Karpas-422 (cell line): ENCODE data around the gene ZFP1. TPM values are rescaled to one million over a fixed set of nuclear protein-coding genes. Genes with fewer than 3 reads are reported as not detected.
"Not testable (repeated sequence)": the region's sequence is repeated elsewhere in the genome, so short reads cannot be mapped to it uniquely, and the experiment has no call there.

Experiments used
- DNase-seq: peaks from one replicate; pipeline ENCODE4 v3.0.0-alpha.2; 2015
- H2AFZ ChIP-seq: fragments of 200-600 bp; sonication (generic); 2 replicates; pipeline ENCODE4 v1.6.1; 2014; ENCODE audit warnings: antibody characterized with exemption, low read length, mixed read lengths
- H3K27ac ChIP-seq: fragments of 200-600 bp; sonication (generic); 2 replicates; pipeline ENCODE4 v1.5.1; 2014; ENCODE audit warnings: mild to moderate bottlenecking, low read length, moderate library complexity
- H3K27me3 ChIP-seq: fragments of 200-600 bp; sonication (generic); 2 replicates; pipeline ENCODE4 v1.6.1; 2014; ENCODE audit warnings: low read length, mixed read lengths
- H3K36me3 ChIP-seq: fragments of 200-600 bp; sonication (generic); 2 replicates; pipeline ENCODE4 v1.6.1; 2014; ENCODE audit warnings: low read length, mixed read lengths; ENCODE audit not compliant: insufficient read depth
- H3K4me1 ChIP-seq: fragments of 200-600 bp; sonication (generic); 2 replicates; pipeline ENCODE4 v1.6.1; 2014; ENCODE audit warnings: mild to moderate bottlenecking, low read length, mixed read lengths
- H3K4me2 ChIP-seq: fragments of 200-600 bp; sonication (generic); 2 replicates; pipeline ENCODE4 v1.6.1; 2014; ENCODE audit warnings: low read length, low read depth, mild to moderate bottlenecking; ENCODE audit not compliant: poor library complexity, severe bottlenecking
- H3K4me3 ChIP-seq: fragments of 200-600 bp; sonication (generic); 2 replicates; pipeline ENCODE4 v1.5.1; 2014; ENCODE audit warnings: mild to moderate bottlenecking, antibody characterized with exemption, low read length, mixed read lengths
- H3K79me2 ChIP-seq: fragments of 200-600 bp; sonication (generic); 2 replicates; pipeline ENCODE4 v1.6.1; 2014; ENCODE audit warnings: mild to moderate bottlenecking, low read length, mixed read lengths
- H3K9ac ChIP-seq: fragments of 200-600 bp; sonication (generic); 2 replicates; pipeline ENCODE4 v1.6.0; 2014; ENCODE audit warnings: low read length
- H3K9me2 ChIP-seq: fragments of 200-600 bp; sonication (generic), shearing (Covaris generic); replicated peaks from 2 replicates; pipeline ENCODE4 v1.6.0; 2014; ENCODE audit warnings: mild to moderate bottlenecking, low read length, moderate library complexity; ENCODE audit not compliant: insufficient read depth
- H3K9me3 ChIP-seq: fragments of 300-700, 200-600 bp; sonication (generic); 2 replicates; pipeline ENCODE4 v1.6.1; 2014; ENCODE audit warnings: low read length, mixed read lengths
- H4K20me1 ChIP-seq: fragments of 200-600 bp; sonication (generic); 2 replicates; pipeline ENCODE4 v1.6.1; 2014; ENCODE audit warnings: mild to moderate bottlenecking, antibody characterized with exemption, low read length, low read depth; ENCODE audit not compliant: insufficient read depth
- total RNA-seq: library from RNA; depleted of rRNA; stranded (reverse); fragments of >200 nt; shearing (Covaris generic); gene quantifications from 2 replicates; pipeline ENCODE4 v1.2.3, GENCODE V29; 2014; ENCODE audit warnings: low replicate concordance

Gene ZFP1
- total RNA-seq, 1 experiment from 2014 or later, result 23.0 TPM

- no peaks in the 10 kb centered on the region for H3K27me3 ChIP-seq
- H3K27ac ChIP-seq, result no peak overlapping the region
- H3K9me2 ChIP-seq, result no peaks in the 10 kb centered on the region
- no peaks in the 10 kb centered on the region for H3K4me1 ChIP-seq
- H3K9me3 ChIP-seq, result peaks cover 10% of the 10 kb centered on the region
- no peak overlapping the region for H3K4me3 ChIP-seq
- H4K20me1 ChIP-seq, result no peaks in the 10 kb centered on the region
- H3K36me3 ChIP-seq, result no peaks in the 10 kb centered on the region
- no peak overlapping the region for H3K4me2 ChIP-seq
- DNase-seq, result no peak
- H2AFZ ChIP-seq, result no peak overlapping the region
- H3K9ac ChIP-seq, result no peak overlapping the region
- H3K79me2 ChIP-seq, result no peaks in the 10 kb centered on the region
Observed at GRCh38 chr16:75118943-75119539, 29.3 kb upstream of the ZFP1 start.

GRCh38 chr16:75120253-75120652, 28.1 kb upstream of the ZFP1 start:
- no peak overlapping the region for H3K27ac ChIP-seq
- DNase-seq, result no peak
- no peaks in the 10 kb centered on the region for H3K4me1 ChIP-seq
- H4K20me1 ChIP-seq, result no peaks in the 10 kb centered on the region
- no peak overlapping the region for H3K4me3 ChIP-seq
- H3K9me2 ChIP-seq, result no peaks in the 10 kb centered on the region
- H3K27me3 ChIP-seq, result no peaks in the 10 kb centered on the region
- peaks cover 10% of the 10 kb centered on the region for H3K9me3 ChIP-seq
- no peak overlapping the region for H3K9ac ChIP-seq
- no peak overlapping the region for H2AFZ ChIP-seq
- no peaks in the 10 kb centered on the region for H3K36me3 ChIP-seq
- no peaks in the 10 kb centered on the region for H3K79me2 ChIP-seq
- H3K4me2 ChIP-seq, result no peak overlapping the region

GRCh38 chr16:75121949-75122568, 26.3 kb upstream of the ZFP1 start:
- no peak overlapping the region for H2AFZ ChIP-seq
- H3K9me2 ChIP-seq, result no peaks in the 10 kb centered on the region
- no peak overlapping the region for H3K4me2 ChIP-seq
- H3K79me2 ChIP-seq, result no peaks in the 10 kb centered on the region
- H3K27ac ChIP-seq, result no peak overlapping the region
- H4K20me1 ChIP-seq, result no peaks in the 10 kb centered on the region
- no peak for DNase-seq
- no peaks in the 10 kb centered on the region for H3K27me3 ChIP-seq
- H3K9ac ChIP-seq, result no peak overlapping the region
- H3K4me3 ChIP-seq, result no peak overlapping the region
- peaks cover 10% of the 10 kb centered on the region for H3K9me3 ChIP-seq
- no peaks in the 10 kb centered on the region for H3K36me3 ChIP-seq
- no peaks in the 10 kb centered on the region for H3K4me1 ChIP-seq

- Histone ChIP-seq H3K9ac (no peak overlapping the region), H3K9me3 (peaks cover 10% of the 10 kb centered on the region), H3K27ac (no peak overlapping the region), H3K36me3 (no peaks in the 10 kb centered on the region), H3K79me2 (no peaks in the 10 kb centered on the region), H4K20me1 (no peaks in the 10 kb centered on the region), H3K4me1 (no peaks in the 10 kb centered on the region), H2AFZ (no peak overlapping the region), H3K4me2 (no peak overlapping the region), H3K9me2 (no peaks in the 10 kb centered on the region), H3K27me3 (no peaks in the 10 kb centered on the region), H3K4me3 (no peak overlapping the region)
- DNase-seq, result no peak
Observed at GRCh38 chr16:75122609-75123008, 25.7 kb upstream of the ZFP1 start.

GRCh38 chr16:75127713-75128415, 20.5 kb upstream of the ZFP1 start:
- H3K4me1 ChIP-seq, result no peaks in the 10 kb centered on the region
- H3K27me3 ChIP-seq, result no peaks in the 10 kb centered on the region; the same call in 1 of the 2 replicates
- H4K20me1 ChIP-seq, result no peaks in the 10 kb centered on the region
- no peak overlapping the region for H3K4me3 ChIP-seq
- no peak for DNase-seq
- H3K9ac ChIP-seq, result no peak overlapping the region
- H3K9me3 ChIP-seq, result no peaks in the 10 kb centered on the region
- no peak overlapping the region for H3K4me2 ChIP-seq
- H3K79me2 ChIP-seq, result no peaks in the 10 kb centered on the region
- H3K9me2 ChIP-seq, result no peaks in the 10 kb centered on the region
- H3K36me3 ChIP-seq, result no peaks in the 10 kb centered on the region
- H3K27ac ChIP-seq, result no peak overlapping the region
- H2AFZ ChIP-seq, result no peak overlapping the region

GRCh38 chr16:75129421-75130149, 18.7 kb upstream of the ZFP1 start:
- not testable (repeated sequence) for DNase-seq, H3K27me3 ChIP-seq, H3K4me3 ChIP-seq, H3K9ac ChIP-seq, H3K9me2 ChIP-seq, H3K9me3 ChIP-seq, H3K36me3 ChIP-seq, H3K4me1 ChIP-seq, H3K79me2 ChIP-seq, H3K4me2 ChIP-seq, H4K20me1 ChIP-seq, H3K27ac ChIP-seq, H2AFZ ChIP-seq

GRCh38 chr16:75130150-75130771, 18.1 kb upstream of the ZFP1 start:
- Histone ChIP-seq H4K20me1 (no peaks in the 10 kb centered on the region), H3K27me3 (no peaks in the 10 kb centered on the region; the same call in 1 of the 2 replicates), H3K9ac (no peak overlapping the region), H3K4me2 (no peak overlapping the region), H3K9me3 (no peaks in the 10 kb centered on the region), H3K9me2 (no peaks in the 10 kb centered on the region), H2AFZ (no peak overlapping the region), H3K4me1 (no peaks in the 10 kb centered on the region), H3K27ac (no peak overlapping the region), H3K79me2 (no peaks in the 10 kb centered on the region), H3K4me3 (no peak overlapping the region), H3K36me3 (no peaks in the 10 kb centered on the region)
- no peak for DNase-seq

- Histone ChIP-seq H3K9ac (no peak overlapping the region), H3K27me3 (no peaks in the 10 kb centered on the region; the same call in 1 of the 2 replicates), H3K36me3 (no peaks in the 10 kb centered on the region), H3K4me1 (no peaks in the 10 kb centered on the region), H3K79me2 (no peaks in the 10 kb centered on the region), H3K4me2 (no peak overlapping the region), H3K9me2 (no peaks in the 10 kb centered on the region), H3K4me3 (no peak overlapping the region), H2AFZ (no peak overlapping the region), H3K27ac (no peak overlapping the region), H3K9me3 (no peaks in the 10 kb centered on the region), H4K20me1 (no peaks in the 10 kb centered on the region)
- DNase-seq, result no peak
Observed at GRCh38 chr16:75131081-75131480, 17.2 kb upstream of the ZFP1 start.
